ENCODE results near the gene BCAT1.
"Not testable (repeated sequence)": the region's sequence is repeated elsewhere in the genome, so short reads cannot be mapped to it uniquely, and the experiment has no call there.

The BCAT1 gene

GRCh38 chr12:24933694-24934407 lies 15.1 kb downstream of the BCAT1 start:
- no peaks in the 10 kb centered on the region for H3K9me2 ChIP-seq (ENCODE audit: low read depth, low read length)
- no peaks in the 10 kb centered on the region for H3F3A ChIP-seq (ENCODE audit: insufficient read depth, low read length)
- H3K27me3 ChIP-seq (ENCODE audit: insufficient read depth, low read length): no peaks in the 10 kb centered on the region
- H3K4me2 ChIP-seq (ENCODE audit: low read length): no peak overlapping the region
- H3K27ac ChIP-seq (ENCODE audit: low read depth, low read length, poor library complexity, severe bottlenecking): no peak overlapping the region
- H3K36me3 ChIP-seq (ENCODE audit: insufficient read depth, low read length): no peaks in the 10 kb centered on the region
- H3K9me3 ChIP-seq (ENCODE audit: low read length): no peaks in the 10 kb centered on the region
- no peak for TF ChIP-seq CTCF (IDR thresholded peaks at IDR 0.05; ENCODE audit: low read length)
- TF ChIP-seq EZH2 (IDR thresholded peaks at IDR 0.05; ENCODE audit: borderline replicate concordance, low read length): no peak
- no peak overlapping the region for H2AFZ ChIP-seq (ENCODE audit: low read length)
- H3K4me3 ChIP-seq (ENCODE audit: low read depth, low read length, poor library complexity, severe bottlenecking): no peak overlapping the region
- H4K20me1 ChIP-seq (ENCODE audit: insufficient read depth, low read length): no peaks in the 10 kb centered on the region
- H3K79me2 ChIP-seq (ENCODE audit: insufficient read depth, low read length): no peaks in the 10 kb centered on the region
- H3K9ac ChIP-seq (ENCODE audit: low read length): no peak overlapping the region
- H3K4me1 ChIP-seq (ENCODE audit: insufficient read depth, low read length, severe bottlenecking): peaks cover 9% of the 10 kb centered on the region

GRCh38 chr12:24931666-24932405 lies 17.1 kb downstream of the BCAT1 start:
- Histone ChIP-seq H3K9me3 (ENCODE audit: low read length) (no peaks in the 10 kb centered on the region), H4K20me1 (ENCODE audit: insufficient read depth, low read length) (no peaks in the 10 kb centered on the region), H3K27ac (ENCODE audit: low read depth, low read length, poor library complexity, severe bottlenecking) (no peak overlapping the region), H2AFZ (ENCODE audit: low read length) (no peak overlapping the region), H3K9me2 (ENCODE audit: low read depth, low read length) (no peaks in the 10 kb centered on the region), H3K79me2 (ENCODE audit: insufficient read depth, low read length) (no peaks in the 10 kb centered on the region), H3K9ac (ENCODE audit: low read length) (no peak overlapping the region), H3K4me2 (ENCODE audit: low read length) (peak overlapping the region; percentile 6; the same call in 1 of the 2 replicates), H3F3A (ENCODE audit: insufficient read depth, low read length) (no peaks in the 10 kb centered on the region), H3K27me3 (ENCODE audit: insufficient read depth, low read length) (no peaks in the 10 kb centered on the region), H3K36me3 (ENCODE audit: insufficient read depth, low read length) (no peaks in the 10 kb centered on the region), H3K4me1 (ENCODE audit: insufficient read depth, low read length, severe bottlenecking) (peaks cover 9% of the 10 kb centered on the region), H3K4me3 (ENCODE audit: low read depth, low read length, poor library complexity, severe bottlenecking) (no peak overlapping the region)
- TF ChIP-seq EZH2 (IDR thresholded peaks at IDR 0.05; ENCODE audit: borderline replicate concordance, low read length): no peak
- TF ChIP-seq CTCF (IDR thresholded peaks at IDR 0.05; ENCODE audit: low read length): no peak

GRCh38 chr12:24929953-24930352 lies 18.9 kb downstream of the BCAT1 start:
- H3K27ac ChIP-seq (ENCODE audit: low read depth, low read length, poor library complexity, severe bottlenecking): no peak overlapping the region
- H3K36me3 ChIP-seq (ENCODE audit: insufficient read depth, low read length): no peaks in the 10 kb centered on the region
- no peaks in the 10 kb centered on the region for H3K79me2 ChIP-seq (ENCODE audit: insufficient read depth, low read length)

GRCh38 chr12:24928533-24929306 lies 20.2 kb downstream of the BCAT1 start:
- not testable (repeated sequence) for H4K20me1 ChIP-seq (ENCODE audit: insufficient read depth, low read length); H3K9me3 ChIP-seq (ENCODE audit: low read length); H2AFZ ChIP-seq (ENCODE audit: low read length); H3F3A ChIP-seq (ENCODE audit: insufficient read depth, low read length); H3K4me1 ChIP-seq (ENCODE audit: insufficient read depth, low read length, severe bottlenecking); H3K27ac ChIP-seq (ENCODE audit: low read depth, low read length, poor library complexity, severe bottlenecking); H3K27me3 ChIP-seq (ENCODE audit: insufficient read depth, low read length); H3K4me3 ChIP-seq (ENCODE audit: low read depth, low read length, poor library complexity, severe bottlenecking); H3K9ac ChIP-seq (ENCODE audit: low read length); H3K4me2 ChIP-seq (ENCODE audit: low read length); H3K79me2 ChIP-seq (ENCODE audit: insufficient read depth, low read length); H3K9me2 ChIP-seq (ENCODE audit: low read depth, low read length); H3K36me3 ChIP-seq (ENCODE audit: insufficient read depth, low read length)

More at GRCh38 chr12:24929953-24930352, 18.9 kb downstream of the BCAT1 start:
- Histone ChIP-seq H3K4me2 (ENCODE audit: low read length) (no peak overlapping the region), H3F3A (ENCODE audit: insufficient read depth, low read length) (no peaks in the 10 kb centered on the region), H3K9me2 (ENCODE audit: low read depth, low read length) (no peaks in the 10 kb centered on the region), H3K4me3 (ENCODE audit: low read depth, low read length, poor library complexity, severe bottlenecking) (no peak overlapping the region), H3K27me3 (ENCODE audit: insufficient read depth, low read length) (no peaks in the 10 kb centered on the region), H3K4me1 (ENCODE audit: insufficient read depth, low read length, severe bottlenecking) (peaks cover 9% of the 10 kb centered on the region), H4K20me1 (ENCODE audit: insufficient read depth, low read length) (no peaks in the 10 kb centered on the region), H2AFZ (ENCODE audit: low read length) (no peak overlapping the region), H3K9ac (ENCODE audit: low read length) (no peak overlapping the region), H3K9me3 (ENCODE audit: low read length) (no peaks in the 10 kb centered on the region)
- TF ChIP-seq CTCF (IDR thresholded peaks at IDR 0.05; ENCODE audit: low read length): no peak
- TF ChIP-seq EZH2 (IDR thresholded peaks at IDR 0.05; ENCODE audit: borderline replicate concordance, low read length): no peak

All from OCI-LY1 (cell line).